CD14-positive monocyte (primary cell): ENCODE results near the gene SPPL3. TPM values are rescaled to one million over a fixed set of nuclear protein-coding genes. Genes with fewer than 3 reads are reported as not detected.

ENCODE experiments used
- DNase-seq, 3 donors: peaks; one replicate each; pipeline ENCODE4 v3.0.0-alpha.2; 2011 to 2022
- H2AFZ ChIP-seq: 2 replicates; pipeline ENCODE4 v1.6.0; 2012; ENCODE audit warnings: mild to moderate bottlenecking, low read depth, low read length, inconsistent platforms; ENCODE audit not compliant: insufficient read depth, poor library complexity, severe bottlenecking
- H3K27ac ChIP-seq, 2 donors: 1 replicate in 1 of 2; 2 replicates in 1 of 2; pipeline ENCODE4 v1.5.1; 2012 to 2013; ENCODE audit warnings: low read length in 2 of 2, control low read depth in 1 of 2, inconsistent platforms in 1 of 2, low read depth in 1 of 2, mild to moderate bottlenecking in 1 of 2
- H3K27me3 ChIP-seq, 2 donors: one replicate each; pipeline versions ENCODE4 v1.6.0 to v1.6.1; 2011 to 2013; ENCODE audit warnings: low read length in 2 of 2; ENCODE audit not compliant: control insufficient read depth in 2 of 2, insufficient read depth in 2 of 2
- H3K36me3 ChIP-seq, 2 donors: replicated peaks in 1 of 2; 1 replicate in 1 of 2; 2 replicates in 1 of 2; pipeline versions ENCODE4 v1.5.1 to v1.6.1; 2012 to 2013; ENCODE audit warnings: low read length in 2 of 2, control low read depth in 1 of 2, inconsistent platforms in 1 of 2, mild to moderate bottlenecking in 1 of 2; ENCODE audit not compliant: insufficient read depth in 2 of 2, control insufficient read depth in 1 of 2
- H3K4me1 ChIP-seq, 2 donors: 1 replicate in 1 of 2; 2 replicates in 1 of 2; pipeline versions ENCODE4 v1.5.1 to v1.6.1; 2012 to 2013; ENCODE audit warnings: low read length in 2 of 2, control low read depth in 1 of 2, inconsistent platforms in 1 of 2, mild to moderate bottlenecking in 1 of 2, moderate library complexity in 1 of 2; ENCODE audit not compliant: insufficient read depth in 2 of 2, control insufficient read depth in 1 of 2
- H3K4me2 ChIP-seq: replicated peaks from 2 replicates; pipeline ENCODE3; 2012; ENCODE audit warnings: low read length, moderate library complexity, mild to moderate bottlenecking; ENCODE audit not compliant: poor library complexity, severe bottlenecking; ENCODE audit errors: extremely low read depth
- H3K4me3 ChIP-seq, 3 experiments: fragments of 200-600 bp in 1 of 3; sonication (generic) in 1 of 3; replicated peaks in 1 of 3; 1 replicate in 2 of 3; 2 replicates in 1 of 3; pipeline ENCODE4 v1.5.1; 2011 to 2013; ENCODE audit warnings: low read length in 3 of 3, mild to moderate bottlenecking in 3 of 3, control low read depth in 2 of 3, low read depth in 2 of 3, inconsistent platforms in 1 of 3, moderate library complexity in 1 of 3
- H3K79me2 ChIP-seq: 2 replicates; pipeline ENCODE4 v1.6.0; 2012; ENCODE audit warnings: mild to moderate bottlenecking, control low read depth, inconsistent platforms, low read length, moderate library complexity; ENCODE audit not compliant: insufficient read depth
- H3K9ac ChIP-seq: 2 replicates; pipeline ENCODE4 v1.6.0; 2017; ENCODE audit warnings: low read length, mild to moderate bottlenecking; ENCODE audit not compliant: insufficient read depth, poor library complexity, severe bottlenecking
- H3K9me3 ChIP-seq, 2 donors: replicated peaks in 1 of 2; 1 replicate in 1 of 2; 2 replicates in 1 of 2; pipeline versions ENCODE4 v1.5.1 to v1.6.1; 2012 to 2013; ENCODE audit warnings: low read length in 2 of 2, control low read depth in 1 of 2; ENCODE audit not compliant: control insufficient read depth in 1 of 2, insufficient read depth in 1 of 2
- H4K20me1 ChIP-seq: 2 replicates; pipeline ENCODE4 v1.6.0; 2012; ENCODE audit warnings: mild to moderate bottlenecking, low read length, control low read depth, moderate library complexity; ENCODE audit not compliant: insufficient read depth
- H3K27ac Mint-ChIP-seq, 7 donors: one replicate each; pipeline ENCODE4 v1.8.0; 2020; ENCODE audit warnings: mild to moderate bottlenecking in 7 of 7, mixed read lengths in 7 of 7, moderate library complexity in 6 of 7, inconsistent platforms in 2 of 7
- H3K27me3 Mint-ChIP-seq, 3 donors: one replicate each; pipeline ENCODE4 v1.8.0; 2021 to 2022; ENCODE audit warnings: low read depth in 3 of 3, mild to moderate bottlenecking in 3 of 3, mixed read lengths in 3 of 3, moderate library complexity in 3 of 3, inconsistent platforms in 1 of 3
- H3K36me3 Mint-ChIP-seq, 2 donors: one replicate each; pipeline ENCODE4 v1.8.0; 2020; ENCODE audit warnings: mixed read lengths in 2 of 2, inconsistent platforms in 1 of 2, mild to moderate bottlenecking in 1 of 2
- H3K4me1 Mint-ChIP-seq: one replicate; pipeline ENCODE4 v1.8.0; 2020; ENCODE audit warnings: mild to moderate bottlenecking, mixed read lengths
- H3K4me3 Mint-ChIP-seq, 2 donors: one replicate each; pipeline ENCODE4 v1.8.0; 2020; ENCODE audit warnings: mild to moderate bottlenecking in 2 of 2, mixed read lengths in 2 of 2, moderate library complexity in 1 of 2
- H3K9me3 Mint-ChIP-seq, 7 donors: one replicate each; pipeline ENCODE4 v1.8.0; 2020 to 2022; ENCODE audit warnings: mixed read lengths in 7 of 7, mild to moderate bottlenecking in 6 of 7, moderate library complexity in 6 of 7, inconsistent platforms in 2 of 7
- CTCF ChIP-seq: fragments of 200-600 bp; IDR thresholded peaks from one replicate; pipeline ENCODE4 v1.8.0; 2022; ENCODE audit warnings: antibody characterized with exemption, mild to moderate bottlenecking
- WGBS: methylation state at CpG from one replicate; pipeline ENCODE4 v1.1.5; 2013; ENCODE audit warnings: missing lambda C conversion rate; ENCODE audit not compliant: insufficient coverage; 5-methylcytosine and 5-hydroxymethylcytosine counted together
- intact Hi-C, 2 donors: fragments of 100-400 bp; cut with micrococcal nuclease; formaldehyde crosslinking; loops; one replicate each; pipeline versions ENCODE4 v1.15.0 to v1.15.1; 2023
- polyA plus RNA-seq, 3 donors: library from polyadenylated mRNA; depleted of rRNA in 1 of 3; unstranded in 2 of 3; stranded (reverse) in 1 of 3; fragments of 300-500 nt in 2 of 3; fragments of >200 nt in 1 of 3; fragmentation: Illumina TruSeq in 2 of 3; gene quantifications; 1 replicate in 2 of 3; 2 replicates in 1 of 3; pipeline ENCODE4 v1.2.3, GENCODE V29; 2012 to 2021

The SPPL3 gene
- polyA plus RNA-seq, 3 donors: 14.5 to 18.6 (median 18.5) TPM

GRCh38 chr12:120724720-120725119 is 179.4 kb downstream of the SPPL3 start:
- H3K4me2 ChIP-seq: no peak overlapping the region
- no peak for DNase-seq
- H3K79me2 ChIP-seq: peaks cover 6% of the 10 kb centered on the region
- H3K4me3 ChIP-seq: no peak overlapping the region
- peaks cover 51 to 68% of the 10 kb centered on the region in 2 donors for H3K36me3 Mint-ChIP-seq
- H3K27ac ChIP-seq: no peak overlapping the region
- peak overlapping the region; percentile 97 for H2AFZ ChIP-seq
- H3K9ac ChIP-seq: no peak overlapping the region
- H3K36me3 ChIP-seq: peaks cover 18 to 47% of the 10 kb centered on the region in 2 donors
- peaks cover 27 to 34% of the 10 kb centered on the region in 2 donors for H3K4me1 ChIP-seq
- H3K4me3 Mint-ChIP-seq: peak overlapping the region; percentile 87 to 93
- peaks cover 0 to 1% (median 1%) of the 10 kb centered on the region in 3 donors for H3K27me3 Mint-ChIP-seq
- no peaks in the 10 kb centered on the region for H3K9me3 ChIP-seq
- H3K9me3 Mint-ChIP-seq: peaks cover 0 to 2% (median 0%) of the 10 kb centered on the region in 7 donors
- intact Hi-C loops: loop anchor here (5.0 kb wide), 1 partner anchor 37 kb away; the partner anchor contains the start of gene MLEC (in 2 of the 2)
- peak overlapping the region in 2 of 7 donors; percentile 2 to 54 for H3K27ac Mint-ChIP-seq
- H3K27me3 ChIP-seq: no peaks in the 10 kb centered on the region
- no peak for TF ChIP-seq CTCF
- 78% methylated on average over 2 of the region's 5 CpGs for WGBS
- H4K20me1 ChIP-seq: no peaks in the 10 kb centered on the region
- peaks cover 47% of the 10 kb centered on the region for H3K4me1 Mint-ChIP-seq

GRCh38 chr12:120722784-120723183 is 181.4 kb downstream of the SPPL3 start:
- Histone ChIP-seq H4K20me1 (no peaks in the 10 kb centered on the region), H3K27me3 (no peaks in the 10 kb centered on the region), H3K9ac (no peak overlapping the region), H3K36me3 (peaks cover 30 to 63% of the 10 kb centered on the region in 2 donors), H3K79me2 (peaks cover 11% of the 10 kb centered on the region), H2AFZ (no peak overlapping the region), H3K27ac (no peak overlapping the region), H3K9me3 (no peaks in the 10 kb centered on the region), H3K4me3 (no peak overlapping the region), H3K4me2 (no peak overlapping the region), H3K4me1 (peaks cover 32 to 40% of the 10 kb centered on the region in 2 donors)
- Mint-ChIP-seq H3K27ac (peak overlapping the region in 1 of 7 donors; percentile 5), H3K4me3 (no peak overlapping the region), H3K4me1 (peaks cover 55% of the 10 kb centered on the region), H3K27me3 (peaks cover 0 to 1% (median 0%) of the 10 kb centered on the region in 3 donors), H3K36me3 (peaks cover 61 to 70% of the 10 kb centered on the region in 2 donors), H3K9me3 (no peaks in the 10 kb centered on the region)
- no peak for DNase-seq
- WGBS: no CpG with 5 or more reads among the region's 2 CpGs
- TF ChIP-seq CTCF: no peak
- intact Hi-C loops: no loop called here
